ENCODE results near the gene EIF2S2.
"Not testable (repeated sequence)": the region's sequence is repeated elsewhere in the genome, so short reads cannot be mapped to it uniquely, and the experiment has no call there.

Gene EIF2S2, protein sequence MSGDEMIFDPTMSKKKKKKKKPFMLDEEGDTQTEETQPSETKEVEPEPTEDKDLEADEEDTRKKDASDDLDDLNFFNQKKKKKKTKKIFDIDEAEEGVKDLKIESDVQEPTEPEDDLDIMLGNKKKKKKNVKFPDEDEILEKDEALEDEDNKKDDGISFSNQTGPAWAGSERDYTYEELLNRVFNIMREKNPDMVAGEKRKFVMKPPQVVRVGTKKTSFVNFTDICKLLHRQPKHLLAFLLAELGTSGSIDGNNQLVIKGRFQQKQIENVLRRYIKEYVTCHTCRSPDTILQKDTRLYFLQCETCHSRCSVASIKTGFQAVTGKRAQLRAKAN

DNA sequence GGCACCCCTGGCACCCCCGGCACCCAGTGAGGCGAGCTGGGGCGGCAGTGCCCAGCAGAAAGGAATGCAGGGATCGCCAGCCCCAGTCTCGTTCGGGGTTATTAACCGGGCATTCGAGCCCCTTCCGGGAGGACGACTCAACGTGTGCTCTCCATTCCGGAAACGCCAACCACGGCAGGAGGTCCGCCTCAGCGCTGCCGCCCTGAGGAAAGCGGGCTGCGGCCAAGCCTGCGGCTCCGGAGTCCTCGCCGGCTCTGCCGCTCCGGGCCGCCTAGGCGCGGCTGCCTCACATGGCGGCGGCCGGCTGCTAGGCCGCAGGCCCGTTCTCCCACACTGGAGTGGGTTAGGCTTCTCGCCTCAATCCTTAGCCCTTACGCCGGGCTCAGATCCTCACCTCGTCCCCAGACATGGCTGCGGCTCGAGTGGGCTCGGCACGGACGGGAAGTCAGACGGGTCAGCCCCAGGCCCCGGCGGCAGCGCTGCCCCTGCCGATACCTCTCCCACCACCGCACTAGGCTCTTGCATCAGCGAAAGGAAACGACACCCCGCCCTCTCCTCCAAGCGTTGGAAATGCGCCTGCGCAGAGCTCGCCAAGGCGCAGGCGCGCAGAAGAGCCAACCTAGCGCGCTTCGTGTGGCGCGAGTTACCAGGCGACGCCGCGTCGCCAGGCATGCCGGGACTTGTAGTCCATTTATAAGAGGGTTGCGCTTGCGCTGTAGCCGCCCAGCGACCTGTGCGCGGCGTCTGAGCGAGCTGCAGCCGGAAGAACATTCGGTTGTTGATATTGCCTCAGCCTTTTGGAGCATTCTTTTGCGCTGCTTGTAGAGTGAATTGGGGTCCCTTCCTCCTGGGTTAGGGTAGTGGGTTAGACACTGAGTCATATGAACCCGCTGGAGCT lies at the start of gene EIF2S2:
TSS of gene EIF2S2 (minus strand) at position 542 of the 898 bp plus-strand sequence. CDS start at position 409, 133 bp downstream.
- no peaks in the 10 kb centered on the region for H3K27me3 ChIP-seq (ENCODE audit: insufficient read depth, insufficient read length)

DNA sequence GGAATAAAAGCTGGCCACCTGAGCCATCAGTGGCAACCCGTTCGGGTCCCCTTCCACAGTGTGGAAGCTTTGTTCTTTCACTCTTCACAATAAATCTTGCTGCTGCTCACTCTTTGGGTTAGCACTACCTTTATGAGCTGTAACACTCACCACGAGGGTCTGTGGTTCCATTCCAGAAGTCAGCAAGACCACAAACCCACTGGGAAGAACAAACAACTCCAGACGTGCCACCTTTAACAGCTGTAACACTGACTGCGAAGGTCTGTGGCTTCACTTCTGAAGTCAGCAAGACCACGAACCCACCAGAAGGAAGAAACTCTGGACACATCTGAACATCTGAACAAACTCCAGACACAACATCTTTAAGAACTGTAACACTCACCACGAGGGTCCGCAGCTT lies 45.7 kb upstream of the EIF2S2 start:
- not testable (repeated sequence) for H3K36me3 ChIP-seq (ENCODE audit: insufficient read depth, insufficient read length, low read length); H3K27me3 ChIP-seq (ENCODE audit: insufficient read depth, insufficient read length); DNase-seq (ENCODE audit: low read depth, low spot score); H3K9me3 ChIP-seq (ENCODE audit: insufficient read depth, low read length); H3K9ac ChIP-seq (ENCODE audit: insufficient read length, low read depth); H3K4me1 ChIP-seq (ENCODE audit: insufficient read depth, insufficient read length); H3K4me3 ChIP-seq (ENCODE audit: insufficient read length, low read depth)

More for the DNA sequence above, at the start of gene EIF2S2:
- Histone ChIP-seq H3K9me3 (ENCODE audit: insufficient read depth, low read length) (no peaks in the 10 kb centered on the region), H3K9ac (ENCODE audit: insufficient read length, low read depth) (peak within 1 kb of the TSS; percentile 99), H3K4me1 (ENCODE audit: insufficient read depth, insufficient read length) (peaks cover 2% of the 10 kb centered on the region), H3K36me3 (ENCODE audit: insufficient read depth, insufficient read length, low read length) (peaks cover 37% of the 10 kb centered on the region), H3K4me3 (ENCODE audit: insufficient read length, low read depth) (peak within 1 kb of the TSS; percentile 98)
- TF ChIP-seq SUZ12 (IDR thresholded peaks at IDR 0.05; ENCODE audit: extremely low read depth, insufficient read depth, insufficient read length) (no peak), YY1 (IDR thresholded peaks at IDR 0.05; ENCODE audit: insufficient read depth, insufficient read length) (no peak), ZNF274 (IDR thresholded peaks at IDR 0.05; ENCODE audit: low read depth, low read length) (no peak)
- DNase-seq (ENCODE audit: low read depth, low spot score), result peak; percentile 99

DNA sequence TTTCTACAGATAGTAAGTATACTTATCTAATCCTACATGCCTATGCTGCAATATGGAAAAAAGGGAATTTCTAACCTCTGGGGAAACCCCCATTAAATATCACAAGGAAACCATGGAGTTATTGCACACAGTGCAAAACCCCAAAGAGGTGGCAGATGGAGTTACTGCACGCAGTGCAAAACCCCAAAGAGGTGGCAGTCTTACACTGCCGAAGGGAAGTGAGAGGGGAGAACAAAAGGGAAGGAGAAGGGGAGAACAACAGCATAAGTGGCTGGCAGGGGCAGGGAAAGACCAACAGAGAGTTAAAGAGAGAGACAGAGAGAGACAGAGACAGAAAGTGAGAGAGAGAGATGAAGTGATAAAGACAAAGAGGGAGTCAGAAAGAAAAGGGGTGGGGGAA lies 43.8 kb upstream of the EIF2S2 start:
- Histone ChIP-seq H3K4me3 (ENCODE audit: insufficient read length, low read depth) (no peak overlapping the region), H3K9ac (ENCODE audit: insufficient read length, low read depth) (no peak overlapping the region), H3K9me3 (ENCODE audit: insufficient read depth, low read length) (no peaks in the 10 kb centered on the region; the same call in 1 of the 2 replicates), H3K36me3 (ENCODE audit: insufficient read depth, insufficient read length, low read length) (no peaks in the 10 kb centered on the region), H3K4me1 (ENCODE audit: insufficient read depth, insufficient read length) (no peaks in the 10 kb centered on the region), H3K27me3 (ENCODE audit: insufficient read depth, insufficient read length) (no peaks in the 10 kb centered on the region)
- DNase-seq (ENCODE audit: low read depth, low spot score), result no peak
- TF ChIP-seq YY1 (IDR thresholded peaks at IDR 0.05; ENCODE audit: insufficient read depth, insufficient read length) (no peak), ZNF274 (IDR thresholded peaks at IDR 0.05; ENCODE audit: low read depth, low read length) (no peak), SUZ12 (IDR thresholded peaks at IDR 0.05; ENCODE audit: extremely low read depth, insufficient read depth, insufficient read length) (no peak)

DNA sequence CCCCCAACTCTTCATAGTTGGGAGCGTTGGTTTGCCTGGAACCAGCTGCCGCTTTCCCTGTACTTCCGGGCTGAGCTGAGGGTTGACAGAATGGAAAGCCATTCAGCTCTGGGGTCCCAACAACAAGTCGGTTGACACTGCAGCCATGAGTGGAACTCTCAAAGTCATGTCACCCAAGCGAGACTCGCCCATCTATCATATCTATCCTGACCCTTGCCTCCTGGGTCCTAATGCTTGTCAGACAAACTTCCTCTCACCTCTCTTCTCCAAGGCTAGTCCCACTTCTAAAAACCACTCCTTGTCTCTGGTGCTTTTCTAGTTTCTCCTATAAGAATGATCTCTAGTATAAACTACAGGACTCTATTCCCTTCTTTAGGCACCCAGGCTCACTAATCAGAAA lies 41.1 kb upstream of the EIF2S2 start:
- DNase-seq (ENCODE audit: low read depth, low spot score); H3K9ac ChIP-seq (ENCODE audit: insufficient read length, low read depth); H3K4me1 ChIP-seq (ENCODE audit: insufficient read depth, insufficient read length); H3K9me3 ChIP-seq (ENCODE audit: insufficient read depth, low read length); H3K36me3 ChIP-seq (ENCODE audit: insufficient read depth, insufficient read length, low read length); H3K27me3 ChIP-seq (ENCODE audit: insufficient read depth, insufficient read length); H3K4me3 ChIP-seq (ENCODE audit: insufficient read length, low read depth): not testable (repeated sequence)

DNA sequence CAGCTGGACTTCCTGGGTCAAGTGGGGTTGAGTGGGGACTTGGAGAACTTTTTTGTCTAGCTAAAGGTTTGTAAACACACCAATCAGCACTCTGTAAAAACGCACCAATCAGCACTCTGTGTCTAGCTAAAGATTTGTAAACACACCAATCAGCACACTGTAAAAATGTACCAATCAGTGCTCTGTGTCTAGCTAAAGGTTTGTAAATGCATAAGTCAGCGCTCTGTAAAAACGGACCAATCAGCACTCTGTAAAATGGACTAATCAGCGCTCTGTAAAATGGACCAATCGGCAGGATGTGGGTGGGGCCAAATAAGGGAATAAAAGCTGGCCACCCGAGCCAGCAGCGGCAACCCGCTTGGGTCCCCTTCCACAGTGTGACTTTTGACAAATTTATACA lies 40.0 kb upstream of the EIF2S2 start:
- not testable (repeated sequence) for H3K9ac ChIP-seq (ENCODE audit: insufficient read length, low read depth); H3K4me1 ChIP-seq (ENCODE audit: insufficient read depth, insufficient read length); H3K9me3 ChIP-seq (ENCODE audit: insufficient read depth, low read length); H3K4me3 ChIP-seq (ENCODE audit: insufficient read length, low read depth); H3K27me3 ChIP-seq (ENCODE audit: insufficient read depth, insufficient read length); H3K36me3 ChIP-seq (ENCODE audit: insufficient read depth, insufficient read length, low read length); DNase-seq (ENCODE audit: low read depth, low spot score)

DNA sequence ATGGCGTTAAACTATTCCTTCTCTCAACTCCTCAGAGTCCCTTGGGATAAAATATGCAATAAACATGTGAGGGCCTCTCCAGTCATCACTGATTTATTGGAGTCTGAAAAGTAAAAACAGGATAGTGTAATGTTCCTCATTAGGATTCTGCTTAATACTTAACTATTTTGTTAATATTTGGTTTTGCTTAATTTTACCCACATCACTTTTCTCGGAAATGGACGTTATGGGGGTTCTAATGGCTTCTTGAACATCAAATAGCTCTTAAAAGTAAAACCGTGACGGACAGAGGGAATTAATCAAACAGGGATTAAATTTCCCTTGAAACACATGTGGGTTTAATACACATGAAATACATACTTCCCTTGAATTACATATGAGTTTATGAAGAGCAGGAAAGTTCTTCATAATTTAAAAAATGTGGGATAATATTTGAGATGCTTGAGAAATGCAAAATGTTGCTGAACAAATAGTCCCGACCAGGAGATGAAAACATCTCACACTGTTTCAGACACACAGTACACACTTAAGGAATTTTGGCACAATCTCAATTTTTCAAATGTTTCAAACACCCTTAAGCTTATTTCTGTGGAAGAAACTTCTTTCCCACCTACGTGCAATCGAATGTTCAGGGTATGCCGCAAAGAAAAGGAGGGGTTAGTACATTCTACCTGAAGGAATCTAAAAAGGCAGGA lies 38.4 kb upstream of the EIF2S2 start:
- TF ChIP-seq YY1 (IDR thresholded peaks at IDR 0.05; ENCODE audit: insufficient read depth, insufficient read length) (no peak), SUZ12 (IDR thresholded peaks at IDR 0.05; ENCODE audit: extremely low read depth, insufficient read depth, insufficient read length) (no peak), ZNF274 (IDR thresholded peaks at IDR 0.05; ENCODE audit: low read depth, low read length) (no peak)
- Histone ChIP-seq H3K9ac (ENCODE audit: insufficient read length, low read depth) (no peak overlapping the region), H3K27me3 (ENCODE audit: insufficient read depth, insufficient read length) (no peaks in the 10 kb centered on the region), H3K36me3 (ENCODE audit: insufficient read depth, insufficient read length, low read length) (no peaks in the 10 kb centered on the region), H3K9me3 (ENCODE audit: insufficient read depth, low read length) (no peaks in the 10 kb centered on the region; the same call in 1 of the 2 replicates), H3K4me1 (ENCODE audit: insufficient read depth, insufficient read length) (no peaks in the 10 kb centered on the region), H3K4me3 (ENCODE audit: insufficient read length, low read depth) (no peak overlapping the region)
- no peak for DNase-seq (ENCODE audit: low read depth, low spot score)

DNA sequence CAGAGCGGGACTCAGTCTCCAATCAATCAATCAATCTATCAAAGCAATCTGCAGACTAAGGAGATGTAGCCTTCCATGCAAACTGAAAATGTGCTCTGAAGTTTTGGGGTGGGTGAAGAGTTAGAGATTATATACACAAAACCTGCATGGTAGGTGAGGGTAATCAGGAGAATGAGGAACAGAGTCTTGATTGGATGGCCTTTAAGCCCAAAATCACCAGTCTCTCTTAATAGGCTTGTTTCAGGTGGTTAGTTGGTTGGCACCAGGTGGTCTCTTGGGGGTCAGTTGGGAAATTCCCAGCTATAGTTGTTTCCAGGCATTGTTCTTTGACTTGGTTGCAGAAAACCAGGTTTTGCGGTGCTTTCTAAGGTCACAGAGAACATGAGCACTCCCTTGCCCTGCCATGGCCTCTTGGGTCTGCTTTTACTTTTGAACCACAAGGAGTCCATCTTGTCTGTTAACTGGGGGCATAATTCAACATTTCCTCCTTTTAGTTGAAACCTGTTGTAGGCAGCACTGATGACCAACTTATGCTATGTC lies 33.3 kb upstream of the EIF2S2 start:
- no peak for TF ChIP-seq SUZ12 (IDR thresholded peaks at IDR 0.05; ENCODE audit: extremely low read depth, insufficient read depth, insufficient read length)
- no peak for TF ChIP-seq ZNF274 (IDR thresholded peaks at IDR 0.05; ENCODE audit: low read depth, low read length)
- TF ChIP-seq YY1 (IDR thresholded peaks at IDR 0.05; ENCODE audit: insufficient read depth, insufficient read length), result no peak
- H3K27me3 ChIP-seq (ENCODE audit: insufficient read depth, insufficient read length), result no peaks in the 10 kb centered on the region
- H3K4me1 ChIP-seq (ENCODE audit: insufficient read depth, insufficient read length), result peaks cover 3% of the 10 kb centered on the region
- H3K36me3 ChIP-seq (ENCODE audit: insufficient read depth, insufficient read length, low read length), result no peaks in the 10 kb centered on the region
- no peak overlapping the region for H3K4me3 ChIP-seq (ENCODE audit: insufficient read length, low read depth)
- DNase-seq (ENCODE audit: low read depth, low spot score), result no peak
- no peaks in the 10 kb centered on the region for H3K9me3 ChIP-seq (ENCODE audit: insufficient read depth, low read length)
- no peak overlapping the region for H3K9ac ChIP-seq (ENCODE audit: insufficient read length, low read depth)
